SJCRH30 (cell line): ENCODE results near the gene CACNA2D3. TPM values are rescaled to one million over a fixed set of nuclear protein-coding genes. Genes with fewer than 3 reads are reported as not detected.
A peak's percentile ranks its signal among the peaks of the same experiment; 100 is the strongest.

Experiments used
- DNase-seq, 2 experiments: peaks; one replicate each; pipeline ENCODE4 v3.0.0-alpha.2; 2015 to 2020
- H3K27ac ChIP-seq: fragments of 250-450 bp; sonication (Bioruptor Pico); 2 replicates; pipeline ENCODE4 v1.5.1; 2020; ENCODE audit warnings: mild to moderate bottlenecking, moderate library complexity
- H3K27me3 ChIP-seq: fragments of 250-450 bp; sonication (Bioruptor Pico); 2 replicates; pipeline ENCODE4 v1.5.1; 2020; ENCODE audit warnings: mild to moderate bottlenecking, moderate library complexity
- H3K36me3 ChIP-seq: fragments of 250-450 bp; sonication (Bioruptor Pico); 2 replicates; pipeline ENCODE4 v1.5.1; 2020; ENCODE audit warnings: mild to moderate bottlenecking, moderate library complexity
- H3K4me1 ChIP-seq: fragments of 250-450 bp; sonication (Bioruptor Pico); 2 replicates; pipeline ENCODE4 v1.5.1; 2020; ENCODE audit warnings: mild to moderate bottlenecking, moderate library complexity
- H3K4me3 ChIP-seq: fragments of 250-450 bp; sonication (Bioruptor Pico); 2 replicates; pipeline ENCODE4 v1.5.1; 2020; ENCODE audit warnings: mild to moderate bottlenecking, moderate library complexity
- H3K9me3 ChIP-seq: fragments of 250-450 bp; sonication (Bioruptor Pico); replicated peaks from 2 replicates; pipeline ENCODE4 v1.5.1; 2020; ENCODE audit warnings: mild to moderate bottlenecking, moderate library complexity
- total RNA-seq: library from RNA; depleted of rRNA; stranded (reverse); fragments of >200 nt; shearing (Covaris generic); gene quantifications from 2 replicates; pipeline ENCODE4 v1.2.3, GENCODE V29; 2014

Gene CACNA2D3
- total RNA-seq, 1 experiment from 2014 or later, result 0.22 TPM

- H3K4me3 ChIP-seq, result no peak overlapping the region
- H3K27ac ChIP-seq, result no peak overlapping the region
- no peaks in the 10 kb centered on the region for H3K9me3 ChIP-seq
- no peak for DNase-seq
- H3K4me1 ChIP-seq, result no peaks in the 10 kb centered on the region
- no peaks in the 10 kb centered on the region for H3K36me3 ChIP-seq
- no peaks in the 10 kb centered on the region for H3K27me3 ChIP-seq
Observed at GRCh38 chr3:55030938-55031337, 908.6 kb downstream of the CACNA2D3 start.

- Histone ChIP-seq H3K4me1 (no peaks in the 10 kb centered on the region), H3K27ac (no peak overlapping the region), H3K27me3 (no peaks in the 10 kb centered on the region), H3K4me3 (no peak overlapping the region), H3K9me3 (no peaks in the 10 kb centered on the region), H3K36me3 (no peaks in the 10 kb centered on the region)
- no peak for DNase-seq
Observed at GRCh38 chr3:55036883-55037577, 914.7 kb downstream of the CACNA2D3 start.

- H3K36me3 ChIP-seq, result no peaks in the 10 kb centered on the region
- no peaks in the 10 kb centered on the region for H3K9me3 ChIP-seq
- H3K27me3 ChIP-seq, result no peaks in the 10 kb centered on the region
- DNase-seq, result peak in 1 of 2 experiments; percentile 6
- H3K4me3 ChIP-seq, result no peak overlapping the region
- H3K4me1 ChIP-seq, result no peaks in the 10 kb centered on the region
- no peak overlapping the region for H3K27ac ChIP-seq
Observed at GRCh38 chr3:55042591-55042990, 920.2 kb downstream of the CACNA2D3 start.

GRCh38 chr3:55044486-55044885, 922.1 kb downstream of the CACNA2D3 start:
- H3K4me1 ChIP-seq, result no peaks in the 10 kb centered on the region
- H3K9me3 ChIP-seq, result no peaks in the 10 kb centered on the region
- no peak for DNase-seq
- no peaks in the 10 kb centered on the region for H3K36me3 ChIP-seq
- H3K27me3 ChIP-seq, result no peaks in the 10 kb centered on the region
- no peak overlapping the region for H3K27ac ChIP-seq
- H3K4me3 ChIP-seq, result no peak overlapping the region

GRCh38 chr3:55059027-55059629, 936.8 kb downstream of the CACNA2D3 start:
- H3K27ac ChIP-seq, result no peak overlapping the region
- H3K36me3 ChIP-seq, result no peaks in the 10 kb centered on the region
- no peak overlapping the region for H3K4me3 ChIP-seq
- no peak for DNase-seq
- no peaks in the 10 kb centered on the region for H3K27me3 ChIP-seq
- peaks cover 8% of the 10 kb centered on the region; the same call in 1 of the 2 replicates for H3K4me1 ChIP-seq
- 0 out of 2 replicates have a peak, but pooled peaks cover 1% of the 10 kb centered on the region for H3K9me3 ChIP-seq

- H3K27ac ChIP-seq, result no peak overlapping the region
- no peaks in the 10 kb centered on the region for H3K9me3 ChIP-seq
- no peak overlapping the region for H3K4me3 ChIP-seq
- no peaks in the 10 kb centered on the region for H3K27me3 ChIP-seq
- DNase-seq, result peak; percentile 17 to 45
- no peaks in the 10 kb centered on the region for H3K36me3 ChIP-seq
- peaks cover 8% of the 10 kb centered on the region; the same call in 1 of the 2 replicates for H3K4me1 ChIP-seq
Observed at GRCh38 chr3:55060896-55061719, 938.8 kb downstream of the CACNA2D3 start.

GRCh38 chr3:55061720-55062034, 939.3 kb downstream of the CACNA2D3 start:
- no peaks in the 10 kb centered on the region for H3K27me3 ChIP-seq
- H3K27ac ChIP-seq, result no peak overlapping the region
- DNase-seq, result no peak
- no peak overlapping the region for H3K4me3 ChIP-seq
- H3K9me3 ChIP-seq, result no peaks in the 10 kb centered on the region
- H3K4me1 ChIP-seq, result peaks cover 8% of the 10 kb centered on the region; the same call in 1 of the 2 replicates
- H3K36me3 ChIP-seq, result no peaks in the 10 kb centered on the region

- no peaks in the 10 kb centered on the region for H3K9me3 ChIP-seq
- no peaks in the 10 kb centered on the region for H3K36me3 ChIP-seq
- no peak overlapping the region for H3K4me3 ChIP-seq
- DNase-seq, result no peak
- H3K27me3 ChIP-seq, result no peaks in the 10 kb centered on the region
- H3K4me1 ChIP-seq, result peaks cover 8% of the 10 kb centered on the region; the same call in 1 of the 2 replicates
- H3K27ac ChIP-seq, result no peak overlapping the region
Observed at GRCh38 chr3:55064164-55064563, 941.8 kb downstream of the CACNA2D3 start.

GRCh38 chr3:55065331-55065730, 943.0 kb downstream of the CACNA2D3 start:
- no peak for DNase-seq
- Histone ChIP-seq H3K4me1 (peaks cover 8% of the 10 kb centered on the region; the same call in 1 of the 2 replicates), H3K4me3 (no peak overlapping the region), H3K27me3 (no peaks in the 10 kb centered on the region), H3K9me3 (no peaks in the 10 kb centered on the region), H3K27ac (no peak overlapping the region), H3K36me3 (no peaks in the 10 kb centered on the region)

GRCh38 chr3:55066551-55067047, 944.2 kb downstream of the CACNA2D3 start:
- Histone ChIP-seq H3K4me3 (no peak overlapping the region), H3K36me3 (no peaks in the 10 kb centered on the region), H3K4me1 (peaks cover 2% of the 10 kb centered on the region; the same call in 1 of the 2 replicates), H3K27ac (no peak overlapping the region), H3K27me3 (no peaks in the 10 kb centered on the region), H3K9me3 (no peaks in the 10 kb centered on the region)
- DNase-seq, result no peak

GRCh38 chr3:55069950-55070349, 947.6 kb downstream of the CACNA2D3 start:
- no peaks in the 10 kb centered on the region for H3K36me3 ChIP-seq
- H3K27me3 ChIP-seq, result no peaks in the 10 kb centered on the region
- H3K4me1 ChIP-seq, result no peaks in the 10 kb centered on the region
- no peak for DNase-seq
- no peaks in the 10 kb centered on the region for H3K9me3 ChIP-seq
- no peak overlapping the region for H3K27ac ChIP-seq
- no peak overlapping the region for H3K4me3 ChIP-seq

- no peaks in the 10 kb centered on the region for H3K9me3 ChIP-seq
- no peak overlapping the region for H3K4me3 ChIP-seq
- no peak overlapping the region for H3K27ac ChIP-seq
- H3K27me3 ChIP-seq, result no peaks in the 10 kb centered on the region
- H3K36me3 ChIP-seq, result no peaks in the 10 kb centered on the region
- no peak for DNase-seq
- peaks cover 5% of the 10 kb centered on the region for H3K4me1 ChIP-seq
Observed at GRCh38 chr3:55074796-55075195, 952.4 kb downstream of the CACNA2D3 start.

GRCh38 chr3:55075846-55076245, 953.5 kb downstream of the CACNA2D3 start:
- Histone ChIP-seq H3K36me3 (no peaks in the 10 kb centered on the region), H3K4me1 (peaks cover 5% of the 10 kb centered on the region), H3K27ac (no peak overlapping the region), H3K9me3 (no peaks in the 10 kb centered on the region), H3K4me3 (no peak overlapping the region), H3K27me3 (no peaks in the 10 kb centered on the region)
- DNase-seq, result no peak

GRCh38 chr3:55077726-55078125, 955.4 kb downstream of the CACNA2D3 start:
- Histone ChIP-seq H3K27ac (no peak overlapping the region), H3K36me3 (no peaks in the 10 kb centered on the region), H3K9me3 (no peaks in the 10 kb centered on the region), H3K4me3 (no peak overlapping the region), H3K27me3 (no peaks in the 10 kb centered on the region), H3K4me1 (peaks cover 5% of the 10 kb centered on the region)
- DNase-seq, result no peak

GRCh38 chr3:55078876-55079275, 956.5 kb downstream of the CACNA2D3 start:
- H3K27me3 ChIP-seq, result no peaks in the 10 kb centered on the region
- H3K4me3 ChIP-seq, result no peak overlapping the region
- no peaks in the 10 kb centered on the region for H3K36me3 ChIP-seq
- peak; percentile 13 to 23 for DNase-seq
- no peaks in the 10 kb centered on the region for H3K9me3 ChIP-seq
- no peak overlapping the region for H3K27ac ChIP-seq
- peaks cover 5% of the 10 kb centered on the region for H3K4me1 ChIP-seq
